ENCODE results near the gene PTPA.

DNA sequence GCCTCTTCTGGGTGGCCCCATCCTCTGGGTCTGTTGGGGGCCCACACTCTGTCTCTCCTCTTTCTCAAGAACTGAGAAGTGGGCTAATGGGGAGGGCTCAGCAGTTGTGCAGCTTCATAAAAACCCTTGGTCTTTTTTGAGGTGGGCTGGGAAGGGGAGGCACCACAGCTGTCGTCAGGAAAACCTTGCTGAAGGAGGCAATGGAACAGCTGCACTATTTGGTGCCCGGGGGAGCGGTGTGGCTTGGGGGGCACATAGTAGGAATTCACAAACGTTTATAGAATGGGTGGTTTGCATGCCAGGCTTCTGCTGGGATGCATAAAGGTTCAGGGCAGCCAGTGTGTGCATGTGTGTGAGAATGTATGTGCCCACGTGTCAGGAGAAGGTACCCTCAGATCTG, 70.0 kb downstream of the PTPA start:
- TF ChIP-seq SIN3A (IDR thresholded peaks at IDR 0.05; ENCODE audit: borderline replicate concordance, insufficient read depth, low read length) (no peak), POLR2AphosphoS5 (IDR thresholded peaks at IDR 0.05; ENCODE audit: low read depth, low read length) (no peak), TAF1 (IDR thresholded peaks at IDR 0.05; ENCODE audit: borderline replicate concordance, insufficient read depth, low read length) (no peak), REST (IDR thresholded peaks at IDR 0.05; ENCODE audit: insufficient read depth in 1 of 2, low read depth in 2 of 2, low read length in 2 of 2) (no peak)
